Activated CD4-positive, alpha-beta T cell treated with anti-CD3 and anti-CD28 coated beads, Interleukin-2, amount 10 ng/mL, durations not matched to agents 24 days and 14 days (primary cell): ENCODE measurements around the gene NR4A1. TPM values are rescaled to one million over a fixed set of nuclear protein-coding genes. Genes with fewer than 3 reads are reported as not detected.

ENCODE experiments used
- total RNA-seq: library from RNA; stranded (reverse); gene quantifications from 2 replicates; pipeline ENCODE4 v1.2.3, GENCODE V29; 2022

Gene NR4A1
- total RNA-seq, 1 donor from 2014 or later: 57.7 TPM

Other genes starting within 250 kb of the NR4A1 start
- gene FIGNL2, start 202.7 kb upstream of the NR4A1 start, total RNA-seq: 0.30 and 0.33 TPM in 2 replicates
- not detected in 2 replicates for gene ANKRD33, start 163.3 kb upstream of the NR4A1 start, total RNA-seq
- gene ACVRL1, start 143.9 kb upstream of the NR4A1 start, total RNA-seq: not detected in 2 replicates
- 7.1 and 8.1 TPM in 2 replicates for gene ACVR1B, start 99.7 kb upstream of the NR4A1 start, total RNA-seq
- 10.4 and 12.4 TPM in 2 replicates for gene TAMALIN, start 44.5 kb upstream of the NR4A1 start, total RNA-seq
- 51.2 and 61.4 TPM in 2 replicates for gene ATG101, start 18.5 kb downstream of the NR4A1 start, total RNA-seq
- 0.19 TPM in 1 of 2 replicates, not detected in the other for gene SMIM41, start 28.3 kb downstream of the NR4A1 start, total RNA-seq
- gene KRT80, start 140.6 kb downstream of the NR4A1 start, total RNA-seq: not detected in 2 replicates
- 12.3 and 15.8 TPM in 2 replicates for gene KRT7, start 181.8 kb downstream of the NR4A1 start, total RNA-seq
- 0.44 and 0.64 TPM in 2 replicates for gene KRT86, start 223.2 kb downstream of the NR4A1 start, total RNA-seq
- gene KRT81, start 240.1 kb downstream of the NR4A1 start, total RNA-seq: not detected in 2 replicates